Measurements from ENCODE around the gene GALNT10. TPM values are rescaled to one million over a fixed set of nuclear protein-coding genes. Genes with fewer than 3 reads are reported as not detected.

The GALNT10 gene
- total RNA-seq, 2 donors from 2014 or later: 32.2 to 44.1 TPM

- peaks cover 26 to 28% of the 10 kb centered on the region in 2 donors for H3K27me3 Mint-ChIP-seq
- ATAC-seq (peak; percentile 87 to 89), DNase-seq (ENCODE audit: low spot score) (peak; percentile 78)
- H3K4me1 Mint-ChIP-seq (ENCODE audit: low read depth in 2 of 2): peaks cover 0 to 4% of the 10 kb centered on the region in 2 donors
- H3K36me3 Mint-ChIP-seq: no peaks in the 10 kb centered on the region
- no peaks in the 10 kb centered on the region for H3K9me3 Mint-ChIP-seq
- no peak overlapping the region for H3K4me3 Mint-ChIP-seq
- H3K27ac Mint-ChIP-seq: no peak overlapping the region
Measured at GRCh38 chr5:154467655-154468354, 277.3 kb downstream of the GALNT10 start.

DNA sequence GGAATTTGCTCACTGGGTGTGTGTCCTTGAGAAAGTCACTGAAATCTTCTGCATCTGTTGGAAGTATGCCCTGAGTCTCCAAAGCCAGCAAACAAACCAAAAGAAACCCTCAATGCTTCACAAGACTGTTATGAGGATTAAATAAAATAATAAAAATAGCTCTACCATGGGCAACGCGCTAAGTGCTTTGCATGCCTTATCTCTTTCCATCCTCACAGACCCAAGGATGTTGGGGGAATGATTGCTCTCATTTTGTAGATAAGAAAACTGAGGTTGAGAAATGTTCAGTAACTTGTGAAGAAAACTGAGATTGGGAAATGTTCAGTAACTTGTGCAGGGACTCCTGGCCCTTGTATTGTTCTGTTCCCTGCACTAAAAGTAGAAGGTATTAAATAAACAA is 279.6 kb downstream of the GALNT10 start:
- Mint-ChIP-seq H3K27ac (no peak overlapping the region), H3K9me3 (no peaks in the 10 kb centered on the region), H3K27me3 (peaks cover 44 to 51% of the 10 kb centered on the region in 2 donors), H3K4me1 (ENCODE audit: low read depth in 2 of 2) (peaks cover 14 to 19% of the 10 kb centered on the region in 2 donors), H3K36me3 (no peaks in the 10 kb centered on the region), H3K4me3 (no peak overlapping the region)
- no peak for DNase-seq (ENCODE audit: low spot score)
- ATAC-seq: no peak

Other genes starting within 250 kb of the GALNT10 start
- gene FAM114A2, start 151.8 kb upstream of the GALNT10 start, total RNA-seq: 10 to 100 TPM; 18.9 to 34.9 TPM
- 10 to 100 TPM; 28.5 to 30.1 TPM for gene MFAP3, start 151.8 kb upstream of the GALNT10 start, total RNA-seq